ENCODE measurements around the gene OGG1.
A peak's percentile ranks its signal among the peaks of the same experiment; 100 is the strongest.

Gene OGG1

DNA sequence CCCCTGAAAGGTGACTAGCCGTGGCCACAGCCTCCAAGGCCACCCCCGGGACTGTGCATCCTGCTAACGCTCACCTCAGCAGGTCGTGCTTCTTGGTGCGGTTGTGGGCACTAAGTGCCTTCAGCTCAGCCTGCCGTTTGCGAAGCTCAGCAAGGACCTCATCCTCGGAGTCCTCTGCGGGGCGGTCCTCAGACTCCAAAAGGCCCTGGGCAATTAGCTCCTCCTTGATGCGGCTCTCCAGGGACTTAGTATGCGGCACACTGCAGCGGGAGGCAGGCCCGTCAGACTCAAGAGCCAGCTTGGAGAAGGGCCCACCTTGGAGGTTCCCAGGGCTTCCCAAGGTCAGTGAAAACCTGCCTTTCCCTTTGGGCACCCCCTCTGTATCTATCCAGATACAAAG lies 34.2 kb downstream of the OGG1 start:
- H3K4me3 ChIP-seq (ENCODE audit: low read depth, low read length) = no peak overlapping the region
- TF ChIP-seq, protein P1, sequence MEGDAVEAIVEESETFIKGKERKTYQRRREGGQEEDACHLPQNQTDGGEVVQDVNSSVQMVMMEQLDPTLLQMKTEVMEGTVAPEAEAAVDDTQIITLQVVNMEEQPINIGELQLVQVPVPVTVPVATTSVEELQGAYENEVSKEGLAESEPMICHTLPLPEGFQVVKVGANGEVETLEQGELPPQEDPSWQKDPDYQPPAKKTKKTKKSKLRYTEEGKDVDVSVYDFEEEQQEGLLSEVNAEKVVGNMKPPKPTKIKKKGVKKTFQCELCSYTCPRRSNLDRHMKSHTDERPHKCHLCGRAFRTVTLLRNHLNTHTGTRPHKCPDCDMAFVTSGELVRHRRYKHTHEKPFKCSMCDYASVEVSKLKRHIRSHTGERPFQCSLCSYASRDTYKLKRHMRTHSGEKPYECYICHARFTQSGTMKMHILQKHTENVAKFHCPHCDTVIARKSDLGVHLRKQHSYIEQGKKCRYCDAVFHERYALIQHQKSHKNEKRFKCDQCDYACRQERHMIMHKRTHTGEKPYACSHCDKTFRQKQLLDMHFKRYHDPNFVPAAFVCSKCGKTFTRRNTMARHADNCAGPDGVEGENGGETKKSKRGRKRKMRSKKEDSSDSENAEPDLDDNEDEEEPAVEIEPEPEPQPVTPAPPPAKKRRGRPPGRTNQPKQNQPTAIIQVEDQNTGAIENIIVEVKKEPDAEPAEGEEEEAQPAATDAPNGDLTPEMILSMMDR (IDR thresholded peaks at IDR 0.05; ENCODE audit: low read depth, low read length, missing control alignments) = no peak
- no peak for DNase-seq (ENCODE audit: low read depth)

DNA sequence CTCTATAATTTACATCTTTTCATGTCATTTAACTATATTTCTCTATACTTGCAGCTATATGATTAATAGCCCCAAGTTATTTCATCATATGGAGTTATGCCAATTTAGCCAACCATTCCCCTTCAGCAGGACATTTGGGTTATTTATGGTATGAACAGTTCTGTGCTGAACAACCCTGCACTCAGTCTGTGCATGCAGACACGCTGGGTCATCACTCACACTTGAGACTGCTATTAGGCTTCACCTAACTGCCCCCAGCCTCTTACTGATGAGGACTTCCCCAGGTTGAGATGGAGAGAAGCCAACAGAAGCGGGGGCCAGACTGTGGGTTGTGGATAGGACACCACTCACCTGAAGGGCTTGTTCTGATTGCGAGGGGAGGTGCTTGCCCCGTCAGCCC lies 35.2 kb downstream of the OGG1 start:
- H3K4me3 ChIP-seq (ENCODE audit: low read depth, low read length) = no peak overlapping the region
- DNase-seq (ENCODE audit: low read depth) = no peak
- TF ChIP-seq, protein P1 (IDR thresholded peaks at IDR 0.05; ENCODE audit: low read depth, low read length, missing control alignments) = no peak

GRCh38 chr3:9785602-9786001 lies 35.9 kb downstream of the OGG1 start:
- no peak overlapping the region for H3K4me3 ChIP-seq (ENCODE audit: low read depth, low read length)
- TF ChIP-seq, protein P1 (IDR thresholded peaks at IDR 0.05; ENCODE audit: low read depth, low read length, missing control alignments) = no peak
- no peak for DNase-seq (ENCODE audit: low read depth)

GRCh38 chr3:9786209-9786739 lies 36.5 kb downstream of the OGG1 start:
- TF ChIP-seq, protein P1 (IDR thresholded peaks at IDR 0.05; ENCODE audit: low read depth, low read length, missing control alignments) = no peak
- H3K4me3 ChIP-seq (ENCODE audit: low read depth, low read length) = no peak overlapping the region
- no peak for DNase-seq (ENCODE audit: low read depth)

GRCh38 chr3:9786825-9787669 lies 37.3 kb downstream of the OGG1 start:
- H3K4me3 ChIP-seq (ENCODE audit: low read depth, low read length) = no peak overlapping the region
- TF ChIP-seq, protein P1 (IDR thresholded peaks at IDR 0.05; ENCODE audit: low read depth, low read length, missing control alignments) = peak; percentile 59
- no peak for DNase-seq (ENCODE audit: low read depth)

GRCh38 chr3:9787714-9788113 lies 38.0 kb downstream of the OGG1 start:
- no peak overlapping the region for H3K4me3 ChIP-seq (ENCODE audit: low read depth, low read length)
- DNase-seq (ENCODE audit: low read depth) = no peak
- TF ChIP-seq, protein P1 (IDR thresholded peaks at IDR 0.05; ENCODE audit: low read depth, low read length, missing control alignments) = no peak
